ENCODE results near the gene LCN10.
"Not testable (repeated sequence)": the region's sequence is repeated elsewhere in the genome, so short reads cannot be mapped to it uniquely, and the experiment has no call there.

Gene LCN10

GRCh38 chr9:136718345-136719194 is 24.2 kb downstream of the LCN10 start:
- no peak for DNase-seq

GRCh38 chr9:136717399-136717798 is 25.3 kb downstream of the LCN10 start:
- DNase-seq, result no peak

- no peak for DNase-seq
Measured at GRCh38 chr9:136714893-136715274, 27.9 kb downstream of the LCN10 start.

DNA sequence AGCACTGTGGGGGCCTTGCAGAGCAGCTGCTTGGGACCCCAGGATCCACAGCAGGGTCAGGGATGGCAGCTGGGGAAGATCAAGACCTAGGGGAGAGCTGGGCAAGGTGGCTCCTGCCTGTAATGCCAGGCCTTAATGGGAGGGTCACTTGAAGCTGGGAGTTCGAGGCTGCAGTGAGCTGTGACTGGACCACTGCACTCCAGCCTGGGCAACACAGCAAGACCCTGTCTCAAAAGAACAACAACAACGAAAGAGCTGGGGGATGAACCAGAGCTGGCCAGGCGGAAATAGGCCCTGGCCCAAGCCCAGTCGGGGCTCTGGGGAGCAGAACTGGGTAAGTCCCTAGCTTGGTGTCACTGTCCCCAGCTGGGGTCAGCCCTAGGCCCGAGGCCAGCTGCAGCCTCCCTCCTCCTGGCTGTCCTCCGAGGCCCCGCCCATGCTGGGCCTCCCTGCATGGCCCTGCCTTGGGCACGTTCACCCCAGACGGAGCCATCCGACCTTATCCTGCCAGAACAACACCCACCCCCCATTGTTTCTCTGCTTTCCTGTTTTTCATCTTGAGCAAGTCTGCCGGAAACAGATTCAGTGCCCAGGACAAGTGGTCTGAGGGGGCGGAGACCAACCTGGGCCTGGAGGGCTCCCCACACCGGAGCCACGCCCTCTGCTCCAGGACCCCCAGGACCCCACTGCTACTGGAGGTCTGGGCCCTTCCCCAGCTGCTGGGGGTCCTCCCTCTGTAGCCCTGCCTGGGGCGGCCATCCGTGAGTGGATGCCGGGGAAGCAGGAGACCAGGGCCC is 28.4 kb downstream of the LCN10 start:
- DNase-seq, result no peak

DNA sequence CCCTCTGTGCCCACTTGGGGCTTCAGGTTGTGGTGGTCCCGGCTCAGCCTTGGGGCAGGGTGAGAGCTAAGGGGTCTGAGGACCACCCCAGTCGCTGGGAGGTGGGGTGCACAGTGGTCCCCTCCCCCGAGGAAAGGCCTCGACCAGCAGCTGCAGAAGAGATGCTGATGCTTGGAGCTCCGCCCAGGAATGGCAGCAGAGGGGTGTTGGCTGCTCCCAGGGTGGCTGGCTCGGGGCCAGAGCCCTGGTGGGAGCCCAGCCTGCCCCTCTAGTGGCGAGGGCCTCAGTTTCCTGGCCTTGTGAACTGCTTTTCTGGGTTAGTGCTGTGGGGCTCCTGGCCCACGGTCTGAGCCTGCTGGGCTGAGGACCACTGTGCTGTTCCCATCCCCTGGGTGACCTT is 29.2 kb downstream of the LCN10 start:
- no peak for DNase-seq

DNA sequence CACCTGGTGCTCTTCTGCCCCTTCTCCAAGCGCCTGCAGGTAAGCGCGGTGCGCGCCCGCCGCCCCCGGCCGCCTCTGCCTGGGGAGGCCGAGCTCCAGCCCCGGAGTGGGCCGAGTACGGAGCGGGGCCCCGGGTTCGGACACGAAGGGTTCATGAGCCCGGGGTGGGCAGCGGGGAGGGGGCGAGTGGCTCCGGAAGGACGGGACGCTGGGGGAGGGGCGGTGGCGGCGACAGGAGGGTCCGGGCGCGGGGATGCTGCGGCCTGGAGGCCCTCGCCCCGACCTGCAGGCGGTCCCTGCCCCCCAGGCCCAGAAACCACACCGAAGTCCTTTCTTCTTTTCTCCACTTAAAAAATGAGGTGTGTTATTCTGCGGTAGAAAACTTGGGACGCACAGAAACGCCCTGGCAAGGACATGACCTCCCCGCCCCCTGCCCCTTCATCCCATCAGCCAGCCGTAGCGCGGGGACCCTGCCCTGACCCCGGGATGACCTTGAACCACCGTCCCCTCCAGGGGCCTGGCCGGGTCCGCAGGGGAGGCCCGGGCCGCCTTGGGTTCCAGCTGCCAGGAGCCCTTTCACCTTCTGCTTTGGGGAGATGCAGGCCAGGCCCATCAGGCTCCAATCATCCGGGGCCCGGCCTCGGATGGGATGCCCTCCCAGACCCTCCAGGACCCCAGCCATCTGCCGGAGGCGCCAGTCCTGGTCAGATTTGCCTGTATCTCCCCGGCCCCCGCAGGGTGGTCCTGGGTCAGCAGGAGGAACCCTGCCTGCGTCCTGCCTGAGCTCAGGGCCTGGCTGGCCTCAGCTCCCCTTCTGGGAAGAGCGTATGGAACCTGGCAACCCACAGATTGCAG is 29.8 kb downstream of the LCN10 start:
- no peak for DNase-seq

DNA sequence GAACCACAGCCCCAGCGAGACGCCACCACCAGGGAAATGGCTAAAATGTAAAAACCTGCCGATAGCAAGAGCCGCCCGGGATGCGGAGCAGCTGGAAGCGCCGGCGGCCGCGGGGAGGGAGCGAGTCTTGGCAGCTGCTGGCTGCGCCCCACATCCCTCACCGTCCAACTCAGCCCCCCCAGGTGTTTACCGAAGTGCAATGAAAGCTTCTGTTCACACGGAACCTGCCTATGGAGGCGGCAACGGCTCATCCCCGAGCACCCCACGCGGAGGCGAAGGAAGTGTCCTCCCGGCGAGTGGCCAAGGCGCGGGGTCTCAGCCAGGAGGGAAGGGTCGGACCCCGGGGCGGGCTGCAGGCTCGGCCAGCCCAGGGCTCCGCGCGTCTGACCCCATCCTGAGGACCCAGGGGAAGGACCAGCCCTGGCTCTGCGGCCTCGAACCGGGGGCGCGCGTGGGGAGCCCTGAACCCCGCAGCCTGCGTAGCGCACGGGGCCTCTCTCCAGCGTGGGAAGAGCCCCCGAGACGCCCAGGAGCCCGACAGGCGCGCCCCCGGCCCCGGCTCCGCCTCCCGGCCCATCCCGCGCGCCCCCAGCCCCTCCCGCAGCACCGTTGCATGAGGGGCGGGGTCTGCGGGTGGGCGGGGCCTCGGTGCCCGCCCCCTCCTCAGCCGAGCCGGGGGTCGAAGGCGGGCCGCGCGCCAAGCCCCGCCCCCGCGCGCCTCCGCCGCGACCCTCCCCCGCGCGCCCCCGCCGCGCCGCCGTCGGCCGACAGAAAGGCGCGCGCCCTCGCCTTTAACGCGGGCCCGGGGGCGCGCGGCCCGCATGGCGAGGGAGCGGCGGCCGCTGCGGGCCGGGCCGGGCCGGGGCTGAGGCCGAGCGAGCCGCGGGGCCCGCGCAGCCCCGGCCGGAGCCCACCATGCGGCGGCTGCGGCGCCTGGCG is 30.7 kb downstream of the LCN10 start, which contains the start of gene DIPK1B:
Gene DIPK1B (plus strand): TSS at position 822 of the 939 bp plus-strand sequence. CDS start 94 bp downstream, at position 916.
- no peak for DNase-seq

- DNase-seq, result not testable (repeated sequence)
Measured at GRCh38 chr9:136711219-136711648, 31.5 kb downstream of the LCN10 start.

DNA sequence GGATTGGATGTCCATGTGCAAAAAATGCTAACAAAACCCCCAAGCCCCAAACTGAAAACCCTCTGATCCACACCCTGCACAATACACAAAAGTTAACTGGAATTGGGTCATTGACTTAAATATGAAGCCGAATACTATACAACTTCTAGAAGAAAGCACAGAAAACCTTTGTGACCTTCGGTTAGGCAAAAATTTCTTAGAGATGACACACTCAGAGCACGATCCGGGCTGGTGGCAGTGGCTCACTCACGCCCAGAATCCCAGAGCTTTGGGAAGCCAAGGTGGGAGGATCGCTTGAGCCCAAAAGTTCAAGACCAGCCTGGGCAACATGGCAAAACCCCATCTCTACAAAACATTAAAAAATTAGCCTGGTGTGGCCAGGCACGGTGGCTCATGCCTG is 32.2 kb downstream of the LCN10 start:
- no peak for DNase-seq

- no peak for DNase-seq
Measured at GRCh38 chr9:136709454-136710109, 33.2 kb downstream of the LCN10 start.

- DNase-seq, result no peak
Measured at GRCh38 chr9:136707849-136708517, 34.8 kb downstream of the LCN10 start.

GRCh38 chr9:136707011-136707410 is 35.7 kb downstream of the LCN10 start:
- DNase-seq, result no peak

DNA sequence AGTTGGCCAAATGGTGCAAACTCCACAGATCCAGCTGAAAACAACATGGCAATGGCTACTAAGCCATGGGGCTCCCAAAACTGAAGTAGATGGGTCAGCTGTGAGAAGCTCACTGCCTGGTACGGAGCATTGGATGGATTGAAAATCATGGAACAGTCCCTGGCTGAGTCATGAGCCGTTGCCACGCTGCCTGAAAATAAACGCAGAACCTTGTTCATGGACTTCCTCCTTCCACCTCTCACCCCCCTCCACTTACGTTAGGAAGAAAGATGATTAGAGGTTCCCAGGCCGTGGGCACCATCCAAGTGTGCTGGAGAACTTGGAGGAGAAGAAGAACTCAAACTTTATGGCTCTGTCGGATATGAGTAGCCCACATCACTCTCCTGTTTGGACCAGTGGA is 37.2 kb downstream of the LCN10 start:
- no peak for DNase-seq

GRCh38 chr9:136704741-136705140 is 38.0 kb downstream of the LCN10 start:
- DNase-seq, result not testable (repeated sequence)

DNA sequence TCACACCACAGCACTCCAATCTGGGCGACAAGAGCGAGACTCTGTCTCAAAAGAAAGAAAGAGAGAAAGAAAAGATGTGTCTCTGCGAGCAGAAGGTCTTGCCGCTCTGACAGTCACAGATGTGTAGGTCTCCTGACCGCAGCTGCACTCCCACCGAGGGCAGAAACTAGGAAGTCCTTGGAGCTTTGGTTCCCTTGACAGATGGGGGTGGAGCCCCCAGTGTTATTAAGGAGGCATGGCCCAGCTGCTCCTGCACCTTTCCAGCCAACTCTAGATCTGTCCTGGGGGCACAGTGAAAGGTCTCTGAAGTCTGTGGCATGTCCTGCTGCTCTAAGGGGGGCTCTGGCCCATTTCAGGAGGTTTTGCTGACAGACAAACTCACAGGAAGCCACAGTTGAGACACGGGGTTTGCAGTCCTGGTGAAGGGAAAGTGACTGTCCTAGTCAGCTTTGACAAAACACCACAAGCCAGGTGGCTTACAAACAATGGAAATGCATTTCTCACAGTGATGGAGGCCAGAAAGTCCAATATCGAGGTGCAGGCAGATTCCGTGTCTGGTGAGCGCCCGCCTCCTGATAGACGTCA is 39.4 kb downstream of the LCN10 start:
- no peak for DNase-seq

DNA sequence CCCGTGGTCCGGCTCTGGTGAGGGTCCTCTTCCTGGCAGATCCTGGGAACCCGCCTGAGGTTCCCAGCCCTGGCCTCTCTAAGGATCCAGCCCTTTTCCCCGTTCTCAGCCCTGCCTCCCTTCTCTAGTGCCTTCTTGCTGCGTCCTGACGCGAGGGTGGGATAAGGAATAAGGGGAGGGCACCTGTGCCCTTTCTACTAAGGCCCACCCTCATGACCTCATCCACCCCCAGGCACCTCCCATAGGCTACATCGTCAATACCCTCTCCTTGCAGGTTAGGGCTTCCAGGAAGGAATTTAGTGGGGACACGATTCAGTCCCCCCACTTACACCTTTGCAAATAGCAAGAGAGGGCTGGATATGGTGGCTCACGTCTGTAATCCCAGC is 41.1 kb downstream of the LCN10 start:
- DNase-seq, result no peak

DNA sequence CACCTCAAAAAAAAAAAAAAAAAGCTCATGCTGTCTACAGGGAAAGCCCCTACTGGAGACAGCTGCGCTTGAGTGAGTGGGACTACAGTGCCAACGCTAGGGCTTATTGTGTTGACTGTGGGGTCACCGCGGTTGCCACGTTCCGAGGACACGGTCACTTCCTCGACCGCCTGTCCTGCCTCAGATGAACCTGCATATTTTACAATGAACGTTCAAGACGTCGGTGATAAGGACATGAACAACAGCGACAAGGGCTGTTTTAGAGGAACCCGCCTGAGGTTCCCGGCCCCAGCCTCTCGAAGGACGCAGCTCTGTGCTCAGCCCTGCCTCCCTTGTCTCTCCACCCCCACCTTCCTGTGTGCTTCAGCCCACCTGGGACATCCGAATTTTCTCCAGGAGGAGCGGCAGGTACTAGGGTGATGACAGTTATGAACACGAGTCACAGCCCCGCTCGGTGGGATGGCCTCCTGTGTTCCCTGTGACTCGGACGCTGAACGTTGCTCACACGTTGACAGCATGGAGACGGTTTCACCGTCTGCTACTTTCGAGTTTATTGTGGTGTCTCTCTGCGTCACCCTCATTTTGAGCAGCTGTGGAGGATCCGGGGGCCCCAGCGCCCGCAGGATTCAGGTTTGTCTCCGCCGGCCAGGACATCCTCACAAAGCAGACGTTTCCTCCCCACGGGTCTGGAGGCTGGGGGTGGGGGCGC is 41.6 kb downstream of the LCN10 start:
- DNase-seq, result peak; percentile 64

- no peak for DNase-seq
Measured at GRCh38 chr9:136700304-136700703, 42.4 kb downstream of the LCN10 start.

DNA sequence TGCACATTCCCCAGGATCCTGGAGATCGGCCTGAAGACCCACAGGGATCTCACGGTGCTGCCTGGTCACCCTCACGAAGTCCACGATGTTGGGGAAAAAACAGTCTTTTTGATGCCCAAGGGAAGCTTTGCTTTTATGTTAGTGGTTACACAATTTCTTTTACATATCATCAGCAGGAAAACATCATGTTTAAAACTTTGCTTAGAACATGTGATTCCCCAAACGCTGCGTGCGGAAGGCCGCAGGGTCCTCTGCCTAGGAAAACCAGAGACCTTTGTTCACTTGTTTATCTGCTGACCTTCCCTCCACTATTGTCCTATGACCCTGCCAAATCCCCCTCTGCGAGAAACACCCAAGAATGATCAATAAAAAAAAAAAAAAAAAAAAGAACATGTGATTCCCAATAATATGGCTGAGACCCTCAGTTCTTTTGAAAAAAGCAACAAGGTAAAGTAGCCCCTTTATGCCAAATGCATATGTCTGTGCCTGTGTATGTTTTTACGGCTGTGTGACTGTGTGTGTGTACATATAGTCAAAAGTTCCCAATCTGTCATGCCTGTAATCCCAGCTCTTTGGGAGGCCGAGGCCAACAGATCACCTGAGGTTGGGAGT is 44.0 kb downstream of the LCN10 start:
- DNase-seq, result no peak
